ENCODE measurements around the gene MARCKS. TPM values are rescaled to one million over a fixed set of nuclear protein-coding genes. Genes with fewer than 3 reads are reported as not detected.

MARCKS gene
- polyA plus RNA-seq, 2 of the 4 experiments (the other 2 are of a cell fraction), result 21.2 to 39.4 TPM

GRCh38 chr6:113828984-113829695, 28.0 kb upstream of the MARCKS start:
- ChIA-PET CTCF (interaction anchor here (1.0 kb wide), 1 partner anchor 18 kb away, joined by 3 read pairs; no protein-coding TSS in a partner anchor), POLR2A (no interaction called here)
- Histone ChIP-seq H3K4me1 (no peaks in the 10 kb centered on the region), H3K27ac (no peak overlapping the region), H3K4me2 (no peak overlapping the region), H3K9me3 (no peaks in the 10 kb centered on the region), H3K4me3 (no peak overlapping the region)
- FAIRE-seq, result no peak
- TF ChIP-seq MAX (IDR thresholded peaks at IDR 0.05) (no peak), HEYL (CRISPR knock-in tag; IDR thresholded peaks at IDR 0.05) (no peak), E2F6 (IDR thresholded peaks at IDR 0.05; ENCODE audit: borderline replicate concordance, low read depth) (no peak), NFE2L2 (conservative IDR thresholded peaks at IDR 0.05; ENCODE audit: low read length) (no peak), FOSL2 (IDR thresholded peaks at IDR 0.05) (no peak), FOSL2 (CRISPR knock-in tag; IDR thresholded peaks at IDR 0.05) (no peak), ZSCAN20 (CRISPR knock-in tag; IDR thresholded peaks at IDR 0.05) (no peak), ELK1 (IDR thresholded peaks at IDR 0.05; ENCODE audit: low read depth, low read length) (no peak), SMC3 (IDR thresholded peaks at IDR 0.05) (no peak)
- no peak for ATAC-seq
- WGBS (ENCODE audit: missing lambda C conversion rate), result 71% methylated on average over 4 of the region's 4 CpGs
- DNase-seq (ENCODE audit: low read depth in 1 of 2, low spot score in 1 of 2), result no peak

- no peak overlapping the region for H3K4me2 ChIP-seq
- no peak for FAIRE-seq
- H3K27ac ChIP-seq, result no peak overlapping the region
- no peaks in the 10 kb centered on the region for H3K9me3 ChIP-seq
- H3K4me3 ChIP-seq, result no peak overlapping the region
- 57% methylated on average over 1 of the region's 1 CpG for WGBS (ENCODE audit: missing lambda C conversion rate)
- TF ChIP-seq MAX (IDR thresholded peaks at IDR 0.05), result no peak
- TF ChIP-seq CHD2 (IDR thresholded peaks at IDR 0.05; ENCODE audit: low read length, partially characterized antibody), result no peak
- TF ChIP-seq ESRRA (IDR thresholded peaks at IDR 0.05; ENCODE audit: borderline replicate concordance, low read length), result no peak
- TF ChIP-seq ZFP36 (IDR thresholded peaks at IDR 0.05; ENCODE audit: borderline replicate concordance, partially characterized antibody), result no peak
- TF ChIP-seq TP53 (CRISPR knock-in tag; IDR thresholded peaks at IDR 0.05), result no peak
- TF ChIP-seq KDM5A (IDR thresholded peaks at IDR 0.05), result no peak
- no peak for TF ChIP-seq ZNF302 (CRISPR knock-in tag; IDR thresholded peaks at IDR 0.05)
- no peak for TF ChIP-seq BCL3 (IDR thresholded peaks at IDR 0.05)
- POLR2A ChIA-PET, result no interaction called here
- DNase-seq (ENCODE audit: low read depth in 1 of 2, low spot score in 1 of 2), result no peak
- ATAC-seq, result no peak
- no peaks in the 10 kb centered on the region for H3K4me1 ChIP-seq
- CTCF ChIA-PET, result interaction anchor here (1.0 kb wide), 1 partner anchor 18 kb away, joined by 3 read pairs; no protein-coding TSS in a partner anchor
Measured at GRCh38 chr6:113829696-113830045, 27.5 kb upstream of the MARCKS start.

DNA sequence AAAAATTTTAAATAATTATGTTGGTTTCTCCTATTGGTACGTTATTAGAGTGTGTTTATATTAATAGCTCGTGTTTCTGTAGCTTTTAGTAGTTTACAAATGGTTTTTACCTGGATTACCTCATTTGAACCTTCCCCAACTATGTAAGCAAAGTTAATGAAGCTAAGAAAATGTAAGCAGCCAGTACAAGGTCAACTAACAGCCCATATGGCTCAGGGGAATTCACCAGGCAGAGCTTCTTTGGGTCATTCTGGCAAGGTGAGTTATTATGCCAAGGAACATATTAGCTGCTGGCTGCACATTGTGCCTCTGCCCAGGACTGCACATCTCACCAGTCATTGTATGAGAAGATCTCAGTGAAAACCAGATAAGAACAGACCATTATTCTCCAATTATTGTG, 27.0 kb upstream of the MARCKS start:
- DNase-seq (ENCODE audit: low read depth in 1 of 2, low spot score in 1 of 2) (no peak), ATAC-seq (no peak), FAIRE-seq (no peak)
- CTCF ChIA-PET, result no interaction called here
- Histone ChIP-seq H3K4me3 (no peak overlapping the region), H3K27ac (no peak overlapping the region), H3K4me2 (no peak overlapping the region), H3K4me1 (no peaks in the 10 kb centered on the region), H3K9me3 (no peaks in the 10 kb centered on the region)
- 25% methylated on average over 2 of the region's 2 CpGs for WGBS (ENCODE audit: missing lambda C conversion rate)
- POLR2A ChIA-PET, result no interaction called here
- TF ChIP-seq RNF2 (IDR thresholded peaks at IDR 0.05; ENCODE audit: borderline replicate concordance, low read depth), result no peak
- TF ChIP-seq EHF (CRISPR knock-in tag; IDR thresholded peaks at IDR 0.05), result no peak
- TF ChIP-seq CEBPB (IDR thresholded peaks at IDR 0.05), result no peak
- TF ChIP-seq HDAC2 (IDR thresholded peaks at IDR 0.05), result no peak
- TF ChIP-seq RCOR1 (IDR thresholded peaks at IDR 0.05; ENCODE audit: low read depth, low read length), result no peak
- TF ChIP-seq ELK1 (IDR thresholded peaks at IDR 0.05; ENCODE audit: low read depth, low read length), result no peak
- TF ChIP-seq E2F6 (IDR thresholded peaks at IDR 0.05; ENCODE audit: borderline replicate concordance, low read depth), result no peak
- no peak for TF ChIP-seq ZSCAN20 (CRISPR knock-in tag; IDR thresholded peaks at IDR 0.05)
- no peak for TF ChIP-seq POLR2A (IDR thresholded peaks at IDR 0.05; ENCODE audit: low read length)
- TF ChIP-seq KDM1A (IDR thresholded peaks at IDR 0.05; ENCODE audit: low read depth), result no peak
- no peak for TF ChIP-seq NR3C1 (IDR thresholded peaks at IDR 0.05)
- TF ChIP-seq MAFK (IDR thresholded peaks at IDR 0.05; ENCODE audit: partially characterized antibody), result no peak
- TF ChIP-seq, protein P1, sequence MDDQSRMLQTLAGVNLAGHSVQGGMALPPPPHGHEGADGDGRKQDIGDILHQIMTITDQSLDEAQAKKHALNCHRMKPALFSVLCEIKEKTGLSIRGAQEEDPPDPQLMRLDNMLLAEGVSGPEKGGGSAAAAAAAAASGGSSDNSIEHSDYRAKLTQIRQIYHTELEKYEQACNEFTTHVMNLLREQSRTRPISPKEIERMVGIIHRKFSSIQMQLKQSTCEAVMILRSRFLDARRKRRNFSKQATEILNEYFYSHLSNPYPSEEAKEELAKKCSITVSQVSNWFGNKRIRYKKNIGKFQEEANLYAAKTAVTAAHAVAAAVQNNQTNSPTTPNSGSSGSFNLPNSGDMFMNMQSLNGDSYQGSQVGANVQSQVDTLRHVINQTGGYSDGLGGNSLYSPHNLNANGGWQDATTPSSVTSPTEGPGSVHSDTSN (IDR thresholded peaks at IDR 0.05), result no peak
- TF ChIP-seq ESRRA (IDR thresholded peaks at IDR 0.05; ENCODE audit: borderline replicate concordance, low read length), result no peak
- no peak for TF ChIP-seq CHD2 (IDR thresholded peaks at IDR 0.05; ENCODE audit: low read length, partially characterized antibody)
- TF ChIP-seq HEYL (CRISPR knock-in tag; IDR thresholded peaks at IDR 0.05), result no peak
- TF ChIP-seq HOXB13 (CRISPR knock-in tag; IDR thresholded peaks at IDR 0.05; ENCODE audit: low read depth), result no peak

Data from A549 (cell line).